ENCODE measurements around the gene ANXA10.

DNA sequence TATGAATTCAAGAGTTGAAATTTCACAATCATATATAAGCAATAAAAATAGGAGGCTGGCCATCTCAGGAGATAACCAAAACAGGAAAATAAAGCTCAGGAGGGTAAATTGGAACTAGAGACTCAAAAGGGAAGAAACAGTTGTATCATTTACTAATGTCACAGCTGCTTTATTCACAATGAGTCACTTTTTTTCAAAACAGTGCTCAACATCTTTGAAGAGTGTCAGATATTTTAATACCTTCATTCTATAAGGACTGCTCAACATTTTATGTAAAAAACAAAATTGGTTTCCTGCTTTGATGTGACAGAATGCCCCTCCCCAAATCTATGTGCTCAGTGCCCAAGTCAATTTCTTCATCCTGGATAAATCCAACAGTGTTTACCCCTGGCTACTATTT lies 128.6 kb downstream of the ANXA10 start:
- TF ChIP-seq FOXP2 (optimal IDR thresholded peaks at IDR 0.05; ENCODE audit: borderline replicate concordance, extremely low read depth, extremely low read length, insufficient read depth): no peak
- TF ChIP-seq TAF1 (IDR thresholded peaks at IDR 0.05; ENCODE audit: borderline replicate concordance, insufficient read depth, low read length): no peak
- TF ChIP-seq, protein P1, sequence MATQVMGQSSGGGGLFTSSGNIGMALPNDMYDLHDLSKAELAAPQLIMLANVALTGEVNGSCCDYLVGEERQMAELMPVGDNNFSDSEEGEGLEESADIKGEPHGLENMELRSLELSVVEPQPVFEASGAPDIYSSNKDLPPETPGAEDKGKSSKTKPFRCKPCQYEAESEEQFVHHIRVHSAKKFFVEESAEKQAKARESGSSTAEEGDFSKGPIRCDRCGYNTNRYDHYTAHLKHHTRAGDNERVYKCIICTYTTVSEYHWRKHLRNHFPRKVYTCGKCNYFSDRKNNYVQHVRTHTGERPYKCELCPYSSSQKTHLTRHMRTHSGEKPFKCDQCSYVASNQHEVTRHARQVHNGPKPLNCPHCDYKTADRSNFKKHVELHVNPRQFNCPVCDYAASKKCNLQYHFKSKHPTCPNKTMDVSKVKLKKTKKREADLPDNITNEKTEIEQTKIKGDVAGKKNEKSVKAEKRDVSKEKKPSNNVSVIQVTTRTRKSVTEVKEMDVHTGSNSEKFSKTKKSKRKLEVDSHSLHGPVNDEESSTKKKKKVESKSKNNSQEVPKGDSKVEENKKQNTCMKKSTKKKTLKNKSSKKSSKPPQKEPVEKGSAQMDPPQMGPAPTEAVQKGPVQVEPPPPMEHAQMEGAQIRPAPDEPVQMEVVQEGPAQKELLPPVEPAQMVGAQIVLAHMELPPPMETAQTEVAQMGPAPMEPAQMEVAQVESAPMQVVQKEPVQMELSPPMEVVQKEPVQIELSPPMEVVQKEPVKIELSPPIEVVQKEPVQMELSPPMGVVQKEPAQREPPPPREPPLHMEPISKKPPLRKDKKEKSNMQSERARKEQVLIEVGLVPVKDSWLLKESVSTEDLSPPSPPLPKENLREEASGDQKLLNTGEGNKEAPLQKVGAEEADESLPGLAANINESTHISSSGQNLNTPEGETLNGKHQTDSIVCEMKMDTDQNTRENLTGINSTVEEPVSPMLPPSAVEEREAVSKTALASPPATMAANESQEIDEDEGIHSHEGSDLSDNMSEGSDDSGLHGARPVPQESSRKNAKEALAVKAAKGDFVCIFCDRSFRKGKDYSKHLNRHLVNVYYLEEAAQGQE (IDR thresholded peaks at IDR 0.05; ENCODE audit: insufficient read depth in 1 of 2, low read depth in 2 of 2, low read length in 2 of 2): no peak

Measured in PFSK-1 (cell line).